Prostate gland (tissue), 2 donors: ENCODE data around the gene ARHGAP27.

ENCODE experiments used
- POLR2AphosphoS5 ChIP-seq: sonication (generic); formaldehyde crosslinking; IDR thresholded peaks from one replicate; pipeline ENCODE4 v1.6.1; 2017; ENCODE audit warnings: antibody characterized with exemption
- TF ChIP-seq, protein P1 (sequence below), 4 experiments: fragments of 200-600 bp in 2 of 4; fragments of 450-650 bp in 2 of 4; sonication (generic) in 2 of 4; IDR thresholded peaks; 1 replicate in 3 of 4; 2 replicates in 1 of 4; pipeline ENCODE4 v1.5.1; 2016 to 2019; ENCODE audit warnings: antibody characterized with exemption in 4 of 4, mild to moderate bottlenecking in 2 of 4, moderate library complexity in 2 of 4

DNA sequence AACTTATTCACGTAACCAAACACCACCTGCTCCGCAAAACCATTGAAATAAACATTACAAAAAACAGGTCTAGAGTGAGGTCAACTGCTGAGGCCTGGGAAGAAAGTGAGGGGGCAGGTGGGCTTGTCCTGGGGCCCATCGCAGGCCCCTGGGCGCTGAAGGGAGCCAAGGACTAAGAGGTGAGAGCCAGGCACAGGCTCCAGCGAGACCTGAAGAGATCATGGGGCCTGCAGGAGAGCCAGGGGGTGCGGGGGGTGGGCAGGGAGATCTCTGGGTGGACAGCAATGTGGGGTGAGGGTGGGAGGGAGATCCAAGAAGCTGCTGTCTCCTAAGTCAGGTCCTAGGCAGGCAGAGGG, 7.9 kb downstream of the ARHGAP27 start:
- TF ChIP-seq, protein P1, sequence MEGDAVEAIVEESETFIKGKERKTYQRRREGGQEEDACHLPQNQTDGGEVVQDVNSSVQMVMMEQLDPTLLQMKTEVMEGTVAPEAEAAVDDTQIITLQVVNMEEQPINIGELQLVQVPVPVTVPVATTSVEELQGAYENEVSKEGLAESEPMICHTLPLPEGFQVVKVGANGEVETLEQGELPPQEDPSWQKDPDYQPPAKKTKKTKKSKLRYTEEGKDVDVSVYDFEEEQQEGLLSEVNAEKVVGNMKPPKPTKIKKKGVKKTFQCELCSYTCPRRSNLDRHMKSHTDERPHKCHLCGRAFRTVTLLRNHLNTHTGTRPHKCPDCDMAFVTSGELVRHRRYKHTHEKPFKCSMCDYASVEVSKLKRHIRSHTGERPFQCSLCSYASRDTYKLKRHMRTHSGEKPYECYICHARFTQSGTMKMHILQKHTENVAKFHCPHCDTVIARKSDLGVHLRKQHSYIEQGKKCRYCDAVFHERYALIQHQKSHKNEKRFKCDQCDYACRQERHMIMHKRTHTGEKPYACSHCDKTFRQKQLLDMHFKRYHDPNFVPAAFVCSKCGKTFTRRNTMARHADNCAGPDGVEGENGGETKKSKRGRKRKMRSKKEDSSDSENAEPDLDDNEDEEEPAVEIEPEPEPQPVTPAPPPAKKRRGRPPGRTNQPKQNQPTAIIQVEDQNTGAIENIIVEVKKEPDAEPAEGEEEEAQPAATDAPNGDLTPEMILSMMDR (IDR thresholded peaks at IDR 0.05) = no peak
- TF ChIP-seq POLR2AphosphoS5 = no peak
